HepG2 (cell line): ENCODE measurements around the gene GTPBP6. TPM values are rescaled to one million over a fixed set of nuclear protein-coding genes. Genes with fewer than 3 reads are reported as not detected.

Source experiments
- ATAC-seq: fragments of 200-7000 bp; cut with Tn5 transposase; 3 replicates; pipeline ENCODE4 v1.9.1; 2020; ENCODE audit warnings: mild to moderate bottlenecking, moderate library complexity
- BruUV-seq: library from RNA; stranded (reverse); fragments of 400-500 nt; replicated peaks from 2 replicates; lab custom pipeline; 2021; lab: Mats Ljungman, UMichigan
- CTCF ChIA-PET: fragments of 300-600 bp; formaldehyde crosslinking; extraction: SDS; loops from one replicate; lab custom pipeline; 2021; ENCODE audit warnings: low total read pairs, inconsistent platforms, low intra/inter-chr PET ratio; lab: Yijun Ruan, JAX
- POLR2A ChIA-PET: fragments of 350-600 bp; sonication (Branson Sonifier 250); formaldehyde crosslinking; loops from one replicate; lab custom pipeline; 2020; ENCODE audit warnings: antibody characterized with exemption, inconsistent platforms; lab: Yijun Ruan, JAX
- DNase-seq: peaks from one replicate; pipeline ENCODE4 v3.0.0-alpha.2; 2015; ENCODE audit warnings: low spot score
- FAIRE-seq: peaks from 3 replicates; lab custom pipeline; 2011; peaks lifted over from hg19 to GRCh38; lab: Jason Lieb, UNC
- H2AFZ ChIP-seq: one replicate; pipeline ENCODE4 v1.6.1; 2011; ENCODE audit warnings: low read length, inconsistent platforms
- H3K27ac ChIP-seq: fragments of 300-600 bp; 3 replicates; pipeline ENCODE4 v1.8.0; 2011; ENCODE audit warnings: mixed run types, mild to moderate bottlenecking, mixed read lengths, low read length, inconsistent platforms; ENCODE audit not compliant: insufficient read depth; ENCODE audit errors: extremely low read length
- H3K27me3 ChIP-seq, 2 experiments: fragments of 200-600 bp in 1 of 2; 2 replicates in 1 of 2; 3 replicates in 1 of 2; pipeline versions ENCODE4 v1.6.0 to v1.8.0; 2011; ENCODE audit warnings: low read length in 2 of 2, mild to moderate bottlenecking in 2 of 2, moderate library complexity in 2 of 2, inconsistent platforms in 1 of 2; ENCODE audit not compliant: insufficient read depth in 2 of 2, control insufficient read depth in 1 of 2
- H3K36me3 ChIP-seq, 2 experiments: fragments of 200-600 bp in 1 of 2; replicated peaks in 1 of 2; 2 replicates in 1 of 2; 3 replicates in 1 of 2; pipeline versions ENCODE4 v1.5.1 to v1.8.0; 2011; ENCODE audit warnings: low read length in 2 of 2, inconsistent platforms in 1 of 2; ENCODE audit not compliant: insufficient read depth in 2 of 2, control insufficient read depth in 1 of 2
- H3K4me1 ChIP-seq: 2 replicates; pipeline ENCODE4 v1.5.1; 2012; ENCODE audit warnings: low read length, inconsistent platforms; ENCODE audit not compliant: insufficient read depth
- H3K4me2 ChIP-seq: 2 replicates; pipeline ENCODE4 v1.6.0; 2011; ENCODE audit warnings: low read depth, low read length, inconsistent platforms
- H3K4me3 ChIP-seq, 3 experiments: fragments of 200-600 bp in 1 of 3; sonication (generic), shearing (Covaris generic) in 1 of 3; replicated peaks in 1 of 3; 2 replicates each; pipeline ENCODE4 v1.5.1; 2011 to 2016; ENCODE audit warnings: low read length in 3 of 3, inconsistent platforms in 2 of 3, low read depth in 2 of 3, mild to moderate bottlenecking in 2 of 3, control low read depth in 1 of 3, mixed read lengths in 1 of 3; ENCODE audit not compliant: insufficient read depth in 1 of 3
- H3K79me2 ChIP-seq: one replicate; pipeline ENCODE4 v1.6.1; 2011; ENCODE audit warnings: low read length, inconsistent platforms; ENCODE audit not compliant: insufficient read depth
- H3K9ac ChIP-seq: 2 replicates; pipeline ENCODE4 v1.6.0; 2011; ENCODE audit warnings: mild to moderate bottlenecking, low read depth, low read length, inconsistent platforms; ENCODE audit not compliant: insufficient read depth
- H3K9me3 ChIP-seq: 2 replicates; pipeline ENCODE4 v1.5.1; 2012; ENCODE audit warnings: mild to moderate bottlenecking, low read length
- H4K20me1 ChIP-seq: 2 replicates; pipeline ENCODE4 v1.6.0; 2011; ENCODE audit warnings: inconsistent platforms, mild to moderate bottlenecking, low read length, moderate library complexity; ENCODE audit not compliant: insufficient read depth
- CHD2 ChIP-seq: IDR thresholded peaks from 2 replicates; pipeline ENCODE4 v1.6.1; 2011; ENCODE audit warnings: low read depth, low read length, improper control_type of control experiment
- HDAC1 ChIP-seq: sonication (generic); formaldehyde crosslinking; IDR thresholded peaks from 2 replicates; pipeline ENCODE4 v1.5.1; 2020; ENCODE audit warnings: mild to moderate bottlenecking, missing genetic modification reagents
- MAFK ChIP-seq, 2 experiments: IDR thresholded peaks in 1 of 2; conservative IDR thresholded peaks in 1 of 2; 2 replicates each; pipeline ENCODE4 v1.6.1; 2011; ENCODE audit warnings: improper control_type of control experiment in 2 of 2, low read length in 2 of 2
- MYC ChIP-seq: sonication (generic); formaldehyde crosslinking; IDR thresholded peaks from 2 replicates; pipeline ENCODE4 v1.9.0; 2021; ENCODE audit warnings: missing genetic modification reagents, borderline replicate concordance
- RFX1 ChIP-seq: fragments of 450-650 bp; IDR thresholded peaks from 2 replicates; pipeline ENCODE4 v1.6.1; 2017
- SKI ChIP-seq: fragments of 450-650 bp; IDR thresholded peaks from one replicate; pipeline ENCODE4 v1.6.1; 2018; ENCODE audit warnings: mild to moderate bottlenecking; ENCODE audit not compliant: partially characterized antibody
- SOX13 ChIP-seq, 3 experiments: fragments of 450-650 bp in 1 of 3; sonication (generic) in 1 of 3; formaldehyde crosslinking in 1 of 3; IDR thresholded peaks in 2 of 3; conservative IDR thresholded peaks in 1 of 3; 2 replicates each; pipeline versions ENCODE4 v1.5.0 to v1.6.1; 2016 to 2020; ENCODE audit warnings: antibody characterized with exemption in 1 of 3, mild to moderate bottlenecking in 1 of 3, missing compliant biosample characterization in 1 of 3, missing genetic modification reagents in 1 of 3, moderate library complexity in 1 of 3
- TMF1 ChIP-seq: sonication (generic); formaldehyde crosslinking; IDR thresholded peaks from 2 replicates; pipeline ENCODE4 v1.8.1; 2022; ENCODE audit warnings: low read depth, missing genetic modification reagents
- ZBTB4 ChIP-seq: sonication (generic); formaldehyde crosslinking; IDR thresholded peaks from 2 replicates; pipeline ENCODE4 v1.4.0; 2020; ENCODE audit warnings: missing genetic modification reagents, mild to moderate bottlenecking, borderline replicate concordance
- ZNF550 ChIP-seq: sonication (generic); formaldehyde crosslinking; IDR thresholded peaks from 2 replicates; pipeline ENCODE4 v1.4.0; 2020; ENCODE audit warnings: mild to moderate bottlenecking, missing genetic modification reagents, borderline replicate concordance
- ZNF772 ChIP-seq: sonication (generic); formaldehyde crosslinking; IDR thresholded peaks from 2 replicates; pipeline ENCODE4 v1.5.0; 2020; ENCODE audit warnings: mild to moderate bottlenecking, missing genetic modification reagents
- ZSCAN30 ChIP-seq: sonication (generic); formaldehyde crosslinking; IDR thresholded peaks from 2 replicates; pipeline ENCODE4 v1.5.0; 2020; ENCODE audit warnings: mild to moderate bottlenecking, missing genetic modification reagents
- WGBS: methylation state at CpG from one replicate; pipeline ENCODE4 v1.1.6; 2017; ENCODE audit warnings: low lambda C conversion rate; 5-methylcytosine and 5-hydroxymethylcytosine counted together
- in situ Hi-C: cut with HindIII; loops from 2 replicates; pipeline ENCODE4 v1.10.0; 2017; ENCODE audit warnings: low pct_unique_long_range_greater_than_20kb; ENCODE audit not compliant: extremely low pct_ligation_motif_present
- intact Hi-C: fragments of 100-400 bp; cut with micrococcal nuclease; formaldehyde crosslinking; loops from one replicate; pipeline ENCODE4 v1.10.0; 2022; ENCODE audit not compliant: unreplicated experiment
- polyA plus RNA-seq, 8 experiments: library from polyadenylated mRNA; depleted of rRNA in 3 of 8; stranded (reverse) in 7 of 8; unstranded in 1 of 8; fragments of >200 nt; fragmentation: Illumina TruSeq in 4 of 8; extraction: Trizol in 4 of 8; gene quantifications; 2 replicates each; pipeline versions ENCODE4 v1.2.1 to v1.2.3, GENCODE V29; 2011 to 2016; ENCODE audit warnings: low read depth in 4 of 8, missing spikeins in 1 of 8, mixed read lengths in 1 of 8; ENCODE audit not compliant: insufficient read depth in 1 of 8
- total RNA-seq, 5 experiments: library from RNA; depleted of rRNA; stranded (reverse); fragments of >200 nt; fragmentation: Illumina TruSeq; extraction: Trizol; gene quantifications; 2 replicates each; pipeline ENCODE4 v1.2.3, GENCODE V29; 2016; ENCODE audit warnings: low read depth in 1 of 5

Gene GTPBP6
- total and polyA plus RNA-seq, 2 of the 13 experiments (the other 11 are each of a cell fraction or from before 2014, with no cell fraction given) = 20.2 to 39.6 TPM

DNA sequence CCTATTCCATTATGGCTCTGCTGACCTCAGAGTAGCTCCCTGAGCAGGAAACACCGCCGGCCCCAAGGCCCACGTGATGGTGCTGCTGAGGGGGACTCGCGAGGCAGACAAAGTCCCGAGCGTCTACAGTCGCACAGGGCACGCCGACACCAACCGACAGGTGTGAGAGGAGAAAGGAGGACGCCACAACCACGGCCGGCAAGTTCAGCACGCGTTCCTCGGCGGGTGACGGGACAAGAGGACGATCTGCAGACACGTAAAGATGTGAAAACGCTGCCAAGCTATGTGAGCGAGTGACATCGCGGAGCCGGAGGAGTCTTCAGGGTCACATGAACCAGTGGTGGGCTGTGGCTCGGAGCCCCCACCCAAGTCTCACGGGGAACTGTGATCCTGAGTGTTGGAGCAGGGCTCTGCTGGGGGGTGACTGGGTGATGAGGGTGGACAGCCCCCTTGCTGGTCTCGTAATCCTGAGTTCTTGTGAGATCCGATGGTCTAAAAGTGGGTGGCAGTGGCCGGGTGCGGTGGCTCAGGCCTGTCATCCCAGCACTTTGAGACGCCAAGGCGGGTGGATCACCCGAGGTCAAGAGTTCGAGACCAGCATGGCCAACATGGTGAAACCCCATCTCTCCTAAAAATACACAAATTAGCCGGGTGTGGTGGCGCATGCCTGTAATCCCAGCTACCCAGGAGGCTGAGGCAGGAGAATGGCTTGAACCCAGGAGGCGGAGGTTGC, 34.2 kb upstream of the GTPBP6 start (continued):
- TF ChIP-seq ZSCAN30 (CRISPR knock-in tag) (no peak), SKI (no peak), ZNF772 (no peak), ZBTB4 (CRISPR knock-in tag) (no peak)
- TF ChIP-seq, all 625 proteins: peak for 0

- DNase-seq (no peak), ATAC-seq (no peak), FAIRE-seq (no peak)
- Histone ChIP-seq H4K20me1 (no peaks in the 10 kb centered on the region), H2AFZ (no peak overlapping the region), H3K79me2 (no peaks in the 10 kb centered on the region), H3K27ac (no peak overlapping the region), H3K27me3 (no peaks in the 10 kb centered on the region), H3K36me3 (peaks cover 0 to 3% of the 10 kb centered on the region in 2 experiments; a peak in 2 of 5 replicates), H3K9ac (no peak overlapping the region), H3K4me1 (0 out of 2 replicates have a peak, but pooled peaks cover 5% of the 10 kb centered on the region), H3K4me3 (no peak overlapping the region), H3K9me3 (no peaks in the 10 kb centered on the region), H3K4me2 (no peak overlapping the region)
- no TSS peak for BruUV-seq
- 97% methylated on average over 27 of the region's 27 CpGs for WGBS
- TF ChIP-seq MYC (CRISPR knock-in tag) (no peak), RFX1 (no peak), HDAC1 (CRISPR knock-in tag) (no peak), TMF1 (CRISPR knock-in tag) (no peak), ZNF550 (CRISPR knock-in tag) (no peak), SOX13 (IDR thresholded peaks at IDR 0.05) (no peak), SOX13 (CRISPR knock-in tag; conservative IDR thresholded peaks at IDR 0.05 in 1 of 2, IDR thresholded peaks at IDR 0.05 in 1 of 2) (no peak), MAFK (conservative IDR thresholded peaks at IDR 0.05 in 1 of 2, IDR thresholded peaks at IDR 0.05 in 1 of 2; ENCODE audit: low read length in 2 of 2) (no peak), CHD2 (no peak)
- POLR2A ChIA-PET = no interaction called here
- CTCF ChIA-PET = no interaction called here
- in situ Hi-C loops = no loop called here
- intact Hi-C loops = no loop called here
Measured at GRCh38 chrX:352181-352580, 33.6 kb upstream of the GTPBP6 start.
